ENCODE results near the gene PCDHA1.

The PCDHA1 gene

DNA sequence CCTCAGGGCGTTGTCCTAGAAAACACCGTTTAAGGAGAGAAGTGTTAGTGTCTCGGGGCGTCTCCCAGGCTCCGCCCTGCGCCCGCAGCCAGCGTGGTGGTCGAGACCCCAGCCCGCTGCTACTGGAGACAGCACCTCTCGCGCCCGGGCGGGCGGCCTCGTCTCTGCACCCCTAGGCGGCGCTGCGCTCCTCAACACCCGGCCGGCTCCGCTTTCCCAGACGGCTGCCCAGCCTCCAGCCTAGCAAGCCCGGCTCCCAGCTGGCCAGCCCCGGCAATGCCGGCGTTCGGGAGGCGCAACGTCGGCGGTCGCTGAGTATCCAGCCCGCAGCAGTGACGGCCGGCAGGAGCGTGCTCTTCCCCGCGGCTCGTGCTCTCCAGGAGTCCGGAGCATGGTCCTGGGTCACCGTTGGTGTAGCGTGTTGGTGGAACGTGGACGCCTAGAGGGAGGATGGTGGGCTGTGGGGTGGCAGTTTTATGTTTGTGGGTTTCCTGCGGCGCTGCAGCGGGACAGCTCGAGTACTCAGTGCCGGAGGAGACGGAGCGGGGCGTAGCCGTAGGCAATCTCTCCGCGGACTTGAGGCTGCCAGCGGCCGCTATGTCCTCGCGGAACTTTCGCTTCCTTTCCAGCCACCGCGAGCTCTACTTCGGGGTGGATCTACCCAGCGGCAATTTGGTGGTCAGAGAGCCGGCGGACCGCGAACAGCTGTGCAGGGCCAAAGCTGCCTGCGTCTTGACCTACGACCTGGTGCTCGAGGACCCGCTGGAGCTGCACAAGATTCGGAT is 140.7 kb downstream of the PCDHA1 start:
- peak; percentile 9 for DNase-seq

DNA sequence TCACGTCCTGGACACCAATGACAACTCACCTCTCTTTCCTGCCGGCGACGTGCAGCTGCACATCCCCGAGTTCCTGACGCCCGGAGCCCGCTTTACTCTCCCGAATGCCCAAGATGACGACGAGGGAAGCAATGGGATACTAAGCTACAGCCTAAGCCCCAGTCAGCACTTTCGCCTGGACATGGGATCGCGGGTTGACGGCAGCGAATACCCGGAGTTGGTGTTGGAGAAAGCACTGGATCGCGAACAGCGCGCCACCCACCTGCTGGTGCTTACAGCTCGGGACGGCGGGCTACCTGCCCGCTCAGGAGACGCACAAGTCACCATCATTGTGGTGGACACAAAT is 141.3 kb downstream of the PCDHA1 start:
- DNase-seq, result no peak

DNA sequence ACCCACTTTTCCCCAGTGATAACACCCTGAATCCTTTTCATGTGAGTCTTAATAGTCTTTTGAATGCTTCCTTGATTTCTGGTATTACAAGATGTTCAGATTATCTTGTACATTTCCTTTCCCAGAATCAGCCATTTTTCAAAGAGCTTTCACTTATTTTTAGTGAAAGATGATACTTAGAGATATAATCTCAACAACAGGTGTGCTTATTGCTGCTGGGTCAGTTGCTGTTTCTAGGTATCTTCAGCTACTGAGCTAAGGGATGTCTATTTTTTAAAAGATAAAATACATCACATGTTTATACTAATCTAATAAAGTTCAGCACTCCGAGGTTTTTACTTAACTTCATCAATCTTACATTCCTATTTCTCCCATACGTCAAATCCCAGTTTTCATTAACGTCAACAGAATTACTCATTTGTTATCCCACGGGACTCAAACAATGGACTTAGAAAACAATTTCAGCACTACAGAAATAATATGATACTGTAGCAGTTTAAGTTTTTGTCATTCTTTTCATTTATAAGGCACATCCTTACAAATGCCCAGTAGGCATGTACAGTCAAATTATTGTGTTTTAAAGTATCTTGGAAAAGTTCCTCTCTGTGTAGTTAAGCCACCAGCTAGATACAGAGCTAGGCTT is 149.1 kb downstream of the PCDHA1 start:
- no peak for DNase-seq

DNA sequence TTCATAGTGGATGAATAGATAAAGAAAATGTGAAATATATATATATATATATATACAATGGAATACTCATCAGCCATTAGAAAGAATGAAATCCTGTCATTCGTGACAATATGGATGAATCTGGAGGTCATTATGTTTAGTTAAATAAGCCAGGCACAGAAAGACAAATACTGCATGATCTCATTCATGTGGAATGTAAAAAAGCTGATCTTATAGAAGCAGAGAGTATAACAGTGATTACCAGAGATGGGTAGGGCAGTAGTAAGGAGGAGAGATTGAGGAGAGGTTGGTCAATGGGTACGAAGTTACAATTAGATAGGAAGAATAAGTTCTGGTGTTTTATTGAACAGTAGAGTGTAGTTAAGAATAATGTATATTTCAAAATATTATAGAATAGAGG is 160.6 kb downstream of the PCDHA1 start:
- no peak for DNase-seq

DNA sequence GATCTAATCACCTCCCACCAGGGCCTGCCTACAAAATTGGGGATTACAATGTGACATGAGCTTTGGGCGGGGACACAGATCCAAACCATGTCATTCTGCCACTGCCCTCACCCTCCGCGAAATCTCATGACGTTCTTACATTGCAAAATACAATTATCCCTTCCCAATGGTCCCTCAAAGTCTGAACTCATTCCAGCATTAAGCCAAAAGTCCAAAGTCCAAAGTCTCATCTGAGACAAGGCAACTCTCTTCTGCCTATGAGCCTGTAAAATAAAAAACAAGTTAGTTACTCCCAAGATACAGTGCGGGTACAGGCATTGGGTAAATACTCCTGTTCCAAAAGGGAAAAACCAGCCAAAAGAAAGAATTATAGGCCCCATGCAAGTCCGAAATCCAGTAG is 165.7 kb downstream of the PCDHA1 start:
- DNase-seq, result no peak

DNA sequence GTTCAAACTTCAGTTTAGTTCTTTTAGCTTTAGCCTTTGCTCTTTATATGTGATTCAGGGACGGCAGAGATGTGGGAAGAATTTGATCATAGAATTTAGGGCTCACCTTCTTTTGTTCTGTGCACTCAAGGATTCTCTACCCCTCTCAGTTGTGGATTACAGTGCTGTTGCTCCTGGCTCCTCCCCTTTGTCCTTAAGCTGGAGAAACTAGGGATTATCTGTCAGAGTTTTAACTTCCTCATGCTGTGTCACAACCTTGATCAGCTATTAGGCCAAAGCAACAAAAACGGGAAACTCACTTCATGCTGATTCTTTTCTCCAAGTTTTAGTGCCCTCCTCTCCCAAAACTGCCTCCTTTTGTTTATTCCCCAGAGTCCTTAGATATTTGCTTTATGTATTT is 167.3 kb downstream of the PCDHA1 start:
- no peak for DNase-seq

DNA sequence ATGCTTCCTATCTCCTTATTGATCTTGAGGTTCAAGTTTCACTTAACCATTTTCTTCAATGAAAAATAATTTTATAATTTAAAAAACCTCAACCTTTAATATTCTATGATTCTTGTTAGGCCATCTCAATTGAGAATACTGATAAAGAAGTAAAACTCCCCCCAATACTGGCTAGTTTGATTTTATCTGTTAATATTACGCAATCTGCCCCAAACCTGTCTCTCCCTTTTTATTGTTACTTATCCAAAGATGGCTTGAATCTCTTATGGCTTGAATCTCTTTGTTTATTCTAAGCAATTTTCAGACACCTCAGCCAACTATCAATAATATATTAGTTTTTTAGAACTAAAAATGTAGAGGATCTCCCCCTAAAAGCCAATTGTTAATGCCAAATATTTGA is 176.2 kb downstream of the PCDHA1 start:
- DNase-seq, result no peak

DNA sequence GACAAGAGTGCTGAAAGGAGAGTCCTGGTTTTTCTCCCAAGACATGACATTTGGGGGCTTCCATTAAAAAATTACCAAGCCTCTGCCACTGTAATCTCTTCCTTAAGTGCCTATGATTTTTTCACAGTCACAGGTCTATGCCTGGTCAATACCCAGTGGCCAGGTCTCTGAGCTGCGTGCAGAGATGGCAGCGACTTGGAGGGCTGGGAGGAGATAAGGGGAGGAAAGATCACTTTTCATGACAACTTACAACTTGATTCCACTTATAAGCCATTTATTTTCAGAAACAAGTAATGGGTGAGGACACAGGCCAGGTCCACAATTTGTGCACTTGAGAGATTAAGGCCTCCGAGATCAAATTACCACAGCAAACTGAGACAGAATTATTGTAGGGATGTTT is 178.4 kb downstream of the PCDHA1 start:
- no peak for DNase-seq

DNA sequence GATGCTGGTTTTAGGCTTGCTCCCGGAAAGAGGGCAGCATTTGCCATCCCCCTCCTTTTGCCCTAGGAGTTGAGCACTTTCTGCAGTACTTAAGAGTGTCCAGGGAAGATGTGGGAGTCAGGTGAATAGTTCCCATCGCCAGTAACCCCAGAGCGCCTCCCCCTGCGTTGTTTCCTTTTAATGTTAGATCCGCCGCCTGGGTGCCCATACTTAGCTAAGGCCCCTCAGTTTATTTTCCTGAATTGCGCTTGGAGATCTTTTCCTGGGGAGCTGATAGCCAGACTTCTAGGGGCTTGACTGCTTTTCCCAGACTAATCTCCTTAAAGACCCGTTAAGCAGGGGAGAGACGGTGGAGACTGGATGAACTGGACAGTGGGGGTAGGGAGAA is 180.0 kb downstream of the PCDHA1 start:
- DNase-seq, result no peak

DNA sequence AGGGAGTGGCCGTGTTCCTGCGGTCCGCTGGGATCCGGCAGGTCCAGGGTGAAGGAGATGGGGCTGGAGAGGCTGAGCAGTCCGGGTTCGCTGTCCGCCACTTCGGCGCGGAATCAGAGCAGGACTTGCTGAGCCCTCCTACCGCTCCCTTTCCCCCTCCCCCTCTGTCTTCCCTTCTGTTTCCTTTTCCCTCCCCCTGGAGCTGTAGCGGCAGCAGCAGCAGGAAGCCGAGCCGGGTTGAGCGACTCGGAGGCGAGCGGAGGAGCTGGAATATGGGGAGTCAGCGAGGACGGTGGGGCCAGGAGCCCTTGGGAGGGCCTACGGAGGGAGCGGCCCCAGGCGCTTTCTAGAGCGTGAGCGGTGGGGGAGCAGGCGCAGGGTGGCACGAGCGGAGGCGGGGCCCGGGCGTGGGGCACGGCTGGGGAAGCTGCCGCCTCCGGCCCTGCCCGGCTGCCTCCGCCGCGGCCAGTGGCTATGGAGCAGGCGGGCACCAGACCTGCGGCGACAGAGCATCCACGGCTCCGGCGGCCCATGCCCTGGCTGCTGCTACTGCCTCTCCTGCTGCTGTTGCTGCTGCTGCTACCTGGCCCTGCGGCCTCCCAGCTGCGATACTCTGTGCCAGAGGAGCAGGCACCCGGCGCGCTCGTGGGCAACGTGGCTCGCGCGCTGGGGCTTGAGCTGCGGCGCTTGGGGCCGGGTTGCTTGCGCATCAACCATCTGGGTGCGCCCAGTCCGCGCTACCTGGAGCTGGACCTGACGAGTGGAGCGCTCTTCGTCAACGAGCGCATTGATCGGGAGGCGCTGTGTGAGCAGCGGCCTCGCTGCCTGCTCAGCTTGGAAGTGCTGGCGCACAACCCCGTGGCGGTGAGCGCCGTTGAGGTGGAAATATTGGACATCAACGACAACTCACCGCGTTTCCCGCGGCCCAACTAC is 180.6 kb downstream of the PCDHA1 start, which contains the start of gene PCDHAC2:
PCDHAC2 (plus strand) TSS at position 184 of the 933 bp plus-strand sequence; CDS start at position 475, 291 bp downstream.
- DNase-seq, result no peak

DNA sequence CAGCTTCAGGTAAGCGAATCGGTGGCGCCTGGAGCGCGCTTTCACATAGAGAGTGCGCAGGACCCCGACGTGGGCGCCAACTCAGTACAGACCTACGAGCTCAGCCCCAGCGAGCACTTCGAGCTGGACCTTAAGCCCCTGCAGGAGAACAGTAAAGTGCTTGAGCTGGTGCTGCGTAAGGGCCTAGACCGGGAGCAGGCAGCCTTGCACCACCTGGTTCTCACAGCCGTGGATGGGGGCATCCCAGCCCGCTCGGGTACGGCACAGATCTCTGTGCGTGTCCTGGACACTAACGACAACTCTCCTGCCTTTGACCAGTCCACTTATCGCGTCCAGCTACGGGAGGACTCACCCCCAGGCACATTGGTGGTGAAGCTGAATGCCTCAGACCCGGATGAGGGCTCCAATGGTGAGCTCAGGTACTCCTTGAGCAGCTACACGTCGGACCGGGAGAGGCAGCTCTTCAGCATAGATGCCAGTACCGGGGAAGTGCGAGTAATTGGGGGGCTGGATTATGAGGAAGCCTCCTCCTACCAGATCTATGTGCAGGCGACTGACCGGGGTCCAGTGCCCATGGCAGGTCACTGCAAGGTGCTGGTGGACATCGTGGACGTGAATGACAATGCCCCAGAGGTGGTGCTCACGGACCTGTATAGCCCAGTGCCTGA is 181.4 kb downstream of the PCDHA1 start:
- DNase-seq, result no peak

DNA sequence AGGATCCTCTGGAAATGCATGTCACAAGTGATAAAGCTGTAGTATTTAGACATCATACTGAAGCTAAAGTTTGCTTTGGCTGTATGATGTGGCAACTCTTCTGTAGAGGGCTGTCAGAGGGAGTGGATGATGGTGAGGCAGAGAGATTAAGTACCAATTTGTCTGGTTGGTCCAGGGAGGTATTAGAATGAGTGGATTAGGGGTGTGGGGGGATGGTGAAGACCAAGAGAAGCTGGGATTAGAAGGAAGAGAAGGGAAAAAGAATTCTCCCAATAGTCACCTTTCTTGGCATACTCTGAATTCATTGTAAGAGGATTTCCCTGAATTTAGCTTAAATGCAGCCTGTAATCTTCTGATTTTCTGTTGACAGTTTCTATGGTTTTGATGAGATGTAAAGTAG is 183.9 kb downstream of the PCDHA1 start:
- no peak for DNase-seq

DNA sequence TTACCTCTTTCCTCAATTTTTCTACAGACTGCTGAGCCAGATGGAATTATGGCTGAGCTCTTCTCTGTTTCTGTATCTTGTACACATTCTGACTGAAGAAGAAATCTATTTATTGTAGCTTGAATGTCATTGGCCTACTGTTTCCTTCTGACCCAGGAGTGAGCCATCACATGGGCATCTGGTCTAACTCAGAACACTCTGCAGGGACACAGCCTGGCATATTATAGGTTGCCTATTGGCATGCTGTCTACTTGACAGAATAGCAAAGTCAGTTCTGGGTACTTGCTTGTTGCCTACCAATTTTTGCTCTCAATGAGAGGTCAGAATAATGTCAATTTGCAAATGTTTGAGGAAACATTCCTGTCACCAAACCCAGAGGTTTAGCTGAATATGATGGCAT is 187.6 kb downstream of the PCDHA1 start:
- DNase-seq, result no peak

DNA sequence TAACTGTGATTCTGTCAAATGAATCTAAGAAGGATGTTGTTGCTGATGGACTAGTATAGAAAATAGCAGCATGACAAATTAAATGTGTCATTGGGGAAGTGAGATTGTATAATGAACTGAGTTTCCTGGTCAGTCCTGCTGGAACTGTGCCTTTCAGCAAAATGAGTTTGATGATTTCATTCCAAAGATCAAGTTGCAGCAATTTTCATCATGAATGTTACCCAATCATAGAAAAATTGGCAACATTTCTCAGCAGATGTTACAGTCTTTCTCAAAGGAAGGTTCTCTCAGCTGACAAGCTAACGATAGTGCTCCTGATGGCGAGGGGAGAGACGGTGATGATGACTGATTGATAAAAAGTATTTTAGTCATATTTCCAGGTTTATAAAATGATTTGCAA is 191.1 kb downstream of the PCDHA1 start:
- DNase-seq, result no peak

DNA sequence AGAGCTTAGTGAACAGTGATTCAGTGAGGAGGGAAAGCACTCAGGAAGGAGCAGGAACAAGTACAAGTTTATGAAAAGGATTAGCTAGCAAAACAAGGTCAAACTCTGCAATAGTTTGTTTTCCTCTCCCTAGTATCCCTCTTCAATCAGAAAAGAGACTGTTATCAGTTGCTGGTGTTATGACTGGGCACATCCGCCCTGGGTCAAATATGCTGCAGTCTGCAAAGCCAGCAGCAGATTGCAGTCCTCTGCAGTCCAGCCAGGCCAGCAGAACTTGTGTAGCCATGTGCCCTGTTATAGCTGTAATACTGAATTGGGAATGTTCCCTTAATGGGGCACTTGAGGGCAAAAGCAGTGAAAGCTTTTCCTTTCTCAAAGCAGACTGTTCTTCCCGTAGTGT is 192.3 kb downstream of the PCDHA1 start:
- no peak for DNase-seq

DNA sequence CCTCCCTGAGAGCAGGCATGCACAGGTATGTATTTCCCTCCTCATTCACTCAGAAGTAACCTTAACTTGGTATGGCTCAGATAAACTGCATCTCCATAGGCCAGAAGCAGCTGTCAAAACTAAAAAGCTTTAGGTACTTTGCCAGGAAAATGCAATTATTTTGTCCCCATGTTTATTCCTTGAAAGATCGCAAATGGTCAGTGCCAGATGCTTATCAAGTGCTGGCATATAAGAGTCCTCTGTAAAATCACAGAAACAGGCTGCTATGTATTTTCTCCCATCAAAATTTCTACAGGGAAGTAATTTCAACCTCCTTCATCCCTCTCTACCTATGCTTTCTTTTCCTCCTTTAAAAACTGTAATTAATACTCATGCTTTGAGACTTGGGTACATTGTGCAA is 193.0 kb downstream of the PCDHA1 start:
- DNase-seq, result no peak

DNA sequence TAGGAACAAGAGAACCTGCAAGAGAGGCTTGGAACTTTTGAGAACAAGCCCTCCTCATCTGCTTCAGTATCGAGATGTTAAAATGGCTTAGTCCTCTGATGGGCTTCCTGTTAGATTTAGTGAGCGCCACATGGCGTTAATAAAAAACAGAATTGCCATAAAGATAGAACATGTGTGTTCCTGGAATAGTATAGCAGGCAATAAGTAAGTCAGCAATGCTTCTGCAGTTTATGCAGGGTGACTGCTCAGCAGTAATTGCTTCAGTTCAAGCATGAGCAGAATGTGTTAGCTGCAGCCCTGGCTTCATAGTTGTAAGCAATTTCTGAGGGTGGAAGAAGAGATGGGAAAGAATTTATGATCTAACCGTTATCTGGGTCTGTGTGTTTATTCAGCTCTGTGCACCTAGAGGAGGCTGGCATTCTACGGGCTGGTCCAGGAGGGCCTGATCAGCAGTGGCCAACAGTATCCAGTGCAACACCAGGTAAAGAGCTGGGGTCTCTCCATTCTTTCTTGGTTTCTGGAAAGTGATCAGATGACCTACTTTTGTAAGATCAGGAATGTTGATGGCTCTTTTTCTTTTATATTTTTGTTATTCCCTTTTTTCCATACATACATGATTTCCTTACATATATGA is 196.3 kb downstream of the PCDHA1 start:
- DNase-seq, result no peak

DNA sequence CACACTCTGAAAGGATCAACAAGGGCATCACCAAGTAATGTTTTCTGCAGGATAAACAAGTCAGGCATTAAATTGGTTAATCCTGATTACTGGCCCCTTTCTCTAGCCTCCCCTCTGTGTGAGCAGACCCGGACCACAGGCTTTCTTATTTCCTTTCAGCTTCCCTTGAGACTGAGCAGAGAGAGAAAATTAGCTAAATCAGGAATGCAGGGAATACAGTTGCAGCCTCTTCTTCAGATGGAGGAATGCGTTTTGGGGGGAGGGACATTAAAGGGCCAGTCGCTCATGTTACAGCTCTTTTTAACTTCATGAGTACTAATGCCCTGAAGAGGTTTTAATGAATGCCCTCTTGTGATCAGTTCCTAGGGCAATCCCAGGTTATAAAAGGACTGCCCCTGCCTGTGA is 200.2 kb downstream of the PCDHA1 start:
- no peak for DNase-seq

DNA sequence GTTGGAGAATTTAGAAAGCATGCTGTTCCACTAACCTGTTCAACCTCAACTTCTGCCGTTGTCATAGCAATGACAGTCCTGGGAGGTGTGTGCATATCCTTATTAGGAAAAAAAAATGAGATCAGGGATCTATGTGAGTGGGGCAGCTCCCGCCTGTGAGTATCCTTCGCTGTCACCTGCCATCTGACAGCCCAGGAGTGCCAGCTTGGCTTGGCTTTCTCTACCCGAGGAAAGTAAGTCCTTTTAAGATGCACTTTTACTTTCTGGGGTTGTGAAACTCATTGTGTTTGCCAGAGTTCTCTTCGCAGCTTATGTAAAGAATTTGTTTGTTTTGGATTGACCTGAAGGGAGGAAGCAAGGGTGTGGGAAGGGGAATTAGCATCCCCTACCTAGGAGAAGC is 202.2 kb downstream of the PCDHA1 start:
- DNase-seq, result no peak

DNA sequence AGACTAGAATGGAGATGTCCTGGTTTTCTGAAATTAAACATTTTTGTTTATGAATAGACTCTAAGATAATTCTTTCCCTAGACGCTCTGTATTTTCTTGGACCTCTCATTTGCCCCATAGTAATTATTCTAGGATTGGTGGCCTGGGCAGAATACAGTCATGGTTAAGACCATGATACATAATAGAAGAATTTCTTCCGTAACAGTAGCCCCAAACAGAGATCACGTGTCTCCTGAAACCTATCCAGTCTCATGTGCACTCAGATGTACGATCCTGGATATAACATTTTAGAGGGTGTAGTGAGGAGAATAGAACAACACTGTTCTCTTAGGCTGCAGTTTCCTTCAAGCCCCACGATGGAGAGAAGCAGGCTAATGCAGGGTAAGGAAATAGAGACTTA is 202.7 kb downstream of the PCDHA1 start:
- no peak for DNase-seq

DNA sequence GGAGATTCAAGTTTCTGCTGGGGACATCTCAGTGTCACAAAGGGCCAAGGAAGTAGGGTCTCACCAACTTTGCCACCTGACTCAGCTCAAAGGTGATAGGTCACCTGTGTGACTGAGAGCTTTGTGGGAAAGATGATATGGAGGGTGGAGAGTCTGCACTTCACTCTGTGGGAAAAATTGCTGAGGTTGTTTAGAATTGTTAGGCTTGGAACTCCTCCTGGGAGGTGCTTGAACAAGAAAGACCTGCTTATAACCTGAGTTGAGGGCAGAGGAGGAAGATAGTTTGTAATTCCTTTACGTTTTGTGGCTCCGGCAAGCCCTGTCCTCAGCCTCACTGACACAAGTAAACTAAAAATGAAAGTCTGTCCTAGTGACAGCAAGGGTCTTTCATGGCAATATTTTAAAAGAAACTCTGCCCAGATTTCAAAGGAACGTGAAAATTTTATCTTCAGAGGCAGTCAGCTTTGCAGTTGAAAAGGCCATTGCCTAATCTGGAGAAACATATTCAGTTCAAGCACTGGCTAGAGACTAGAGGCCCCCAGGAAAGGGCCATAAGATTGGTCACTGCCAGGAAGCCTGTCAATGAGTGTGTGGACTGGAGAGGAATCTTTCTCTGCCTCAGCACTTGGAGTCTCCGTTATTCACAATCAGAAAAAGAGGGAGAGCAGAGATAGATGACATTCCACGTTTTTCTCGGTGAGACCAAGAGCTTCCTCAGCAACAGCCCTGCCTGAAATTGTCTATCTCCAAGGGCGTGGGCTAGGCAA is 203.5 kb downstream of the PCDHA1 start:
- DNase-seq, result no peak

DNA sequence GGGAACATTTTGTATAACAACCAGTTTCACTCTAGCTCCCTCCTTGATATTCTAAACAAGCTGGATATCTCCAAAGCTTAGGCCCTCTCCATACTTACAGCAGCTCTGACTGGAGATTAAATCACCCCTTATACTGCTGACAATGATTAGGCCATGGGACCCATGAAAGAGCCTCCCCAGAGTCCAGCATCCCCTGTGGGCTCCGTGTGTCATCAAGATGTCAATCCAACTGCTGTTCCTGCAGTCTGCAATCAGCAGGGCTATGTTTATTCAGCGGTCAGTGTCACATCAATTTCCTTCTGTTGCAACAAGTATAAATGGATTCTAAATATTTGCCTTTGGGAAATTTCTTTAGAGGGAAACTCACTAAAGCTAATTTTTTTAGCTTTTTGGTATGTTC is 206.9 kb downstream of the PCDHA1 start:
- no peak for DNase-seq

All from activated gamma-delta T cell (primary cell).